CD4-positive, alpha-beta T cell treated with Interleukin-15 for 4 hours (primary cell): ENCODE data around the gene TINAGL1.
A peak's percentile ranks its signal among the peaks of the same experiment; 100 is the strongest.

Experiments
- DNase-seq: peaks from one replicate; pipeline ENCODE4 v3.0.0-alpha.2; 2020; ENCODE audit warnings: low spot score

The TINAGL1 gene

GRCh38 chr1:31576201-31576669 lies at the start of gene TINAGL1:
TSS of gene TINAGL1 (plus strand) at chr1:31576515. CDS start at chr1:31577149, 634 bp downstream.
- DNase-seq: no peak

- no peak for DNase-seq
These were observed 46.2 kb upstream of the TINAGL1 start for GRCh38 chr1:31529999-31530684.

GRCh38 chr1:31531177-31531999 lies 44.9 kb upstream of the TINAGL1 start:
- no peak for DNase-seq

GRCh38 chr1:31532173-31532572 lies 44.1 kb upstream of the TINAGL1 start:
- DNase-seq: no peak

- no peak for DNase-seq
These were observed 40.8 kb upstream of the TINAGL1 start for GRCh38 chr1:31535561-31535960.

- no peak for DNase-seq
These were observed 37.0 kb upstream of the TINAGL1 start for GRCh38 chr1:31539329-31539728.

- DNase-seq: no peak
These were observed 35.1 kb upstream of the TINAGL1 start for GRCh38 chr1:31541194-31541593.

- DNase-seq: no peak
These were observed 30.3 kb upstream of the TINAGL1 start for GRCh38 chr1:31545927-31546540.

- no peak for DNase-seq
These were observed 27.8 kb upstream of the TINAGL1 start for GRCh38 chr1:31548534-31548906.

GRCh38 chr1:31548907-31549808 lies 27.2 kb upstream of the TINAGL1 start:
- DNase-seq: peak; percentile 87

- no peak for DNase-seq
These were observed 26.3 kb upstream of the TINAGL1 start for GRCh38 chr1:31549809-31550620.

GRCh38 chr1:31551208-31551607 lies 25.1 kb upstream of the TINAGL1 start:
- DNase-seq: no peak

GRCh38 chr1:31552489-31552888 lies 23.8 kb upstream of the TINAGL1 start:
- no peak for DNase-seq

- no peak for DNase-seq
These were observed 19.8 kb upstream of the TINAGL1 start for GRCh38 chr1:31556481-31557006.

GRCh38 chr1:31559715-31560114 lies 16.6 kb upstream of the TINAGL1 start:
- no peak for DNase-seq

- no peak for DNase-seq
These were observed 15.9 kb upstream of the TINAGL1 start for GRCh38 chr1:31560394-31560793.

- DNase-seq: no peak
These were observed 13.5 kb upstream of the TINAGL1 start for GRCh38 chr1:31562707-31563360.

GRCh38 chr1:31564606-31564989 lies 11.7 kb upstream of the TINAGL1 start:
- no peak for DNase-seq

- DNase-seq: no peak
These were observed 8.3 kb upstream of the TINAGL1 start for GRCh38 chr1:31567956-31568570.
